CD4-positive, alpha-beta T cell treated with Interleukin-15 for 1 hour (primary cell): Measurements from ENCODE around the gene EPSTI1.
"Not testable (repeated sequence)": the region's sequence is repeated elsewhere in the genome, so short reads cannot be mapped to it uniquely, and the experiment has no call there.

Experiments used
- DNase-seq: peaks from one replicate; pipeline ENCODE4 v3.0.0-alpha.2; 2020

The EPSTI1 gene, protein sequence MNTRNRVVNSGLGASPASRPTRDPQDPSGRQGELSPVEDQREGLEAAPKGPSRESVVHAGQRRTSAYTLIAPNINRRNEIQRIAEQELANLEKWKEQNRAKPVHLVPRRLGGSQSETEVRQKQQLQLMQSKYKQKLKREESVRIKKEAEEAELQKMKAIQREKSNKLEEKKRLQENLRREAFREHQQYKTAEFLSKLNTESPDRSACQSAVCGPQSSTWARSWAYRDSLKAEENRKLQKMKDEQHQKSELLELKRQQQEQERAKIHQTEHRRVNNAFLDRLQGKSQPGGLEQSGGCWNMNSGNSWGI

DNA sequence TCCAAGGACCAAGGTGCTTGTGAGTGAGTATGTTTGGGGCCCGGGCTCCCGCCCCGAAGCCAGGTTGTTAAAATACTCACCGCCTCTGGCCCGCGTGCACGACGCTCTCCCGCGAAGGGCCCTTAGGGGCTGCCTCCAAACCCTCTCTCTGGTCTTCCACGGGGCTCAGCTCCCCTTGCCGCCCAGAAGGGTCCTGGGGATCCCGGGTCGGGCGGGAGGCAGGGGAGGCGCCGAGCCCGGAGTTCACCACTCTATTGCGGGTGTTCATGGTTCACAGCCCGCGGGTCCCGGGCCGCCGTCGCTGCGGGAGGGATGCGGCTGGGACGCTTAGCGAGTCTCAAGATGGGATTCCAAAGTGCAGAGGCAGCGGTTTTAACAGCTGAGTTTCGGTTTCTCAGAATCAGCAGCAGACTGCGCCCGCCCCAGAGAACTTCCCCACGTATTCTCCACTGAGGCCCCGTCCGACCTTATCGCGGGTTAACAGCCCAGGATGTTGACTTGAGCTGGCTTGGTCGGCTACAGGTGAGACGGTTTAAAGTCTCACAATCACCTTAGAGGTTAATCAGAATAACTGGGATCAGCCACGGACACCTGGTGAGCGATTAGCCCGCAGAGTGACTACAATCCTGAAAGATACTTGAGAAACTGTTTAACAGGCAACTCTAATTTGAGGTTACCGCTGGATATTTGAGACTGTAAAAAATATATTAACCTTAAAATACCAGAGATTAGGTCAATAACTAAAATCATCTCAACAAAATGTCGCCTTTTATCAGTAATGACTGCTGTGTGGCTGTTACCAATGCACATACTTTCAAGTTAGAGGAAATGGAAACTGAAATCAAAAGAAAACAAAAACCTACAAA lies at the start of gene EPSTI1:
EPSTI1 (minus strand) TSS at position 344 of the 866 bp plus-strand sequence; CDS start at position 268, 76 bp downstream.
- DNase-seq, result peak; percentile 82

DNA sequence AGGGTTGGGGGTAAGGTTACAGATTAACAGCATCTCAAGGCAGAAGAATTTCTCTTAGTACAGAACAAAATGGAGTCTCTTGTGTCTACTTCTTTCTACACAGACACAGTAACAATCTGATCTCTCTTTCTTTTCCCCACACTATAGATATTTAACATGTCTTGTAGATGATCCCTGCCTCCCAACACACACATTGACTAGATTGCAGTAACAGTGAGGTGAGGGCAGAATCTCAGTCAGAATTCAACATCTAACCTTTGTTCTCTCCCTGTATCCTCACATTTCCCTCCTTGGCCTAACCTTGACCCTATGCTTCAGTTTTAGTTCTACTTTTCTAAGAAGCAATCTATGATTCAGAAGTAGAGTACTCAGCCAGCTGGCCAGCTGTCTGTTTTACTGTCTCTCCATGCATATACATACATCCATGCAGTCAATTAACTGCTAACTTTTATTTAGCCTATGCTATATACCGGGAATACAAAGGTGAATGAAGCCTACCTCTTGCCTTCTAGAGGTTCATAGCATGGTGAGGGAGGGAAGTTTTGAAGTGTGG lies 49.4 kb upstream of the EPSTI1 start:
- no peak for DNase-seq

DNA sequence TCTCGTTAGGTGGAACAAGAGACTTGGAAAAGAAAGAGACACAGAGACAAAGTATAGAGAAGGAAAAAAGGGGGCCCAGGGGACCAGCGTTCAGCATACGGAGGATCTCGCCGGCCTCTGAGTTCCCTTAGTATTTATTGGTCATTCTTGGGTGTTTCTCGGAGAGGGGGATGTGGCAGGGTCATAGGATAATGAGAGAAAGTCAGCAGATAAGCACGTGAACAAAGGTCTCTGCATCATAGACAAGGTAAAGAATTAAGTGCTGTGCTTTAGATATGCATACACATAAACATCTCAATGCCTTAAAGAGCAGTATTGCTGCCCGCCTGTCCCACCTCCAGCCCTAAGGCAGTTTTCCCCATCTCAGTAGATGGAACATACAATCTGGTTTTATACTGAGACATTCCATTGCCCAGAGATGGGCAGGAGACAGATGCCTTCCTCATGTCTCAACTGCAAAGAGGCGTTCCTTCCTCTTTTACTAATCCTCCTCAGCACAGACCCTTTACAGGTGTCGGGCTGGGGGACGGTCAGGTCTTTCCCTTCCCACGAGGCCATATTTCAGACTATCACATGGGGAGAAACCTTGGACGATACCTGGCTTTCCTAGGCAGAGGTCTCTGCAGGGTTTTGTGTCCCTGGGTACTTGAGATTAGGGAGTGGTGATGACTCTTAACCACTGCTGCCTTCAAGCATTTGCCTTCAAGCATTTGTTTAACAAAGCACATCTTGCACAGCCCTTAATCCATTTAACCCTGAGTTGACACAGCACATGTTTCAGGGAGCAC lies 48.7 kb upstream of the EPSTI1 start:
- DNase-seq, result not testable (repeated sequence)

DNA sequence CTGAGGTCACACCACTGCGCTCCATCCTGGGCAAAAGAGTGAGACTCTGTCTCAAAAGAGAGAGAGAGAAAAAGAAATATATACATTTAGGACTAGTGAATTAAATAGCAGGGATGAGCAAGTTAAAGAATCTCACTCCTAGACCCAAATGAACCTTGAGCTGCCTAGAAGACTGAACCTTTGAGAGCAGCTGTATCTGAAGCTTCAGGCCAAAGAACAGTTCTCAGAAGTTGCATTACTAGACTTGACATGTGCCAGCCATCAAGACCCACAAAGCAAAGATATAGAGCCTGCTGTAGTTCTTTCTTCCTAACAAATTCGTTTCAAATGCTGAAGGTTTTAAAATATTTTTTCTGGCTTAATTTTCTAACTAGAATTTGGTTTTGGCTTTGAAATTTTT lies 47.9 kb upstream of the EPSTI1 start:
- no peak for DNase-seq

DNA sequence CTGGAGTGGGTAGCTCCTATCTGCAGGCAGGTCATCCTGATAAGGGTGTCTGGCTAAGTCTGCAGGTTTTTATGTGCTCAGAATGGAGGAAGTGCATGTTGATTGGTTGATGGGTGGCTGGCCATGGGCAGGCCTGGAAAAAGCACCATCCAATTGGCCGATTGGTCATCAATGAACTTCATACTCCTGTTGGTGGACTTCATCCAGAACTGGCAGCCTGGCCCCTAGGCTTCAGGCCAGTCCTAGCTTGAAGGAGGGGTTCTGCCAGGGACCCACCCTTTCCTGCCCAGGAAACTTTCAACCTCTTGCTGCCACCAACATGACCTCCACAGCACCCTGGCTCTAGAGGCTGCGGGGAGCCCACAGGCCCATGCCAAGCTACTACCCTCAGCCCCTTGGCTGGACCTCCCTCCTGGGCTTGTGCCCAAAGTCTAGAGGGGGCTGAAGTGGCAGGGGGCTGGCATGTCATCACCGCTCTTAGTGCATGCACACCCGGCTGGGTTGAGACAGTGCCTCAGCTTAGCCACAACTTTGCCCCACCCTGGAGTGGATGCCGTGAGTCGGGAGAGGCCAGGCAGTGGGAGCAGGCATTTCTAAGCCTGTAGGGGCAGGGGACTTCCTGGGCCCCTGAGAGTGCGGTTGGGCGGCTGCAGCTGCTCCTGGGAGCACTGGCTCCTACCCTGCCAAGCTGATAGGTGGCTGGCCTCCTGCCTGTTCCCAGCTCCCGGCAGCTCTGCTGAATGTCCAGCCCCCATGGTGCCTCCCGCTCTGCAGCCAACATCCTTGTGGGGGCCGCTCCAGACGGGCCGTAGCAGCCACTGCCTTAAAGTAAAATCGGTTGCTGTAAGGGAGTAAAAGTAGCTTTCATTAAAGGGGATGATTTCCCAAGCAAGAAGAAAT lies 44.6 kb upstream of the EPSTI1 start:
- DNase-seq, result no peak

DNA sequence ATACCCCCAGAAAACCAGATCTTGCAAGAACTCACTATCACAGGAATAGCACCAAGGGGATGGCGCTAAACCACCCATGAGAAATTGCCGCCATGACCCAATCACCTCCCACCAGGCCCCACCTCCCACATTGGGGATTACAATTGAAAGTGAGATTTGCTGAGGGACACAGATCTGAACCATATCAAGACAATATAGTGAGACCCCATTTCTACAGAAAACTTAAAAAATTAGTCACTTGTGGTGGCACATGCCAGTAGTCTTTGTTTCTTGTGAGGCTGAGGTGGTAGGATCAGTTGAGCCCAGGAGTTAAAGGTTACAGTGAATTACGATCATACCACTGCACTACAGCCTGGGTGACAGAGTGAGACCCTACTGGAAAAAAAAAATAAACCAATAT lies 41.0 kb upstream of the EPSTI1 start:
- DNase-seq, result no peak

DNA sequence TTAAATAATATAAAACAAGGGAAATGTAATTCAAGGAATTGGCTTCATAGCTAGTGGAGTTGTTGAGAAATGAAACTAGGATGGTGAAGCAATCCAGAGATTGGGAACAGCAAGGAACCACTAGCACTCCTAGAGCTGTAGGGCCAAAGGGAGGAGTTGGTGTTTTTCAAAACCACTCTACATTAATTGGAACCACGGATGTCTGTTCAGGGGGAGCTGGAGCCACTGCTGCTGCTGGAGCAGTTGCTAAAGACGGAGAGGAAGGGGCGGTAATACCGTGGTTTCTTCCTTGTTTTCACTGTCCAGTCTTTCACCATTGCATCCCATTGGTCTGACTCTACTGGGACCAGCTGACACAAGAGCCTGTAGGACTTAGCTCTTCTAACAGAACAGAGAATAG lies 39.8 kb upstream of the EPSTI1 start:
- no peak for DNase-seq

DNA sequence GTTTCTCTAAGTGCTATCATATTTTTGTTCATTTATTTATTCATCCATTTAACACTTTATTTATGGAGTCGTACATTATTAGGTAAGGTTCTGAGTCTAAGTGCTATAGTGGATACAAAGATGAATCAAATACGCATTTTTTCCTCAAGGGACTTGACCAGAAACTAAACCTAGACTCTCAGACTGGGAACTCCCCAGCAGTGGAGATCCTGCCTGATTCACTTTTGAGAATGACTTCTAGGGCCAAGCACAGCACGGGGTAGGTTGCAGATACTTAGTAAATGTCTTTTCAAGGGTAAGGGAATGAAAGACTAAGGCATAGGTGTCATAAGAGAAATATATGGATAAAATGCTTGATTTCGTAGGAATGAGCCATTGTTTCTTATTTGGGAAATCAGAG lies 38.5 kb upstream of the EPSTI1 start:
- no peak for DNase-seq

DNA sequence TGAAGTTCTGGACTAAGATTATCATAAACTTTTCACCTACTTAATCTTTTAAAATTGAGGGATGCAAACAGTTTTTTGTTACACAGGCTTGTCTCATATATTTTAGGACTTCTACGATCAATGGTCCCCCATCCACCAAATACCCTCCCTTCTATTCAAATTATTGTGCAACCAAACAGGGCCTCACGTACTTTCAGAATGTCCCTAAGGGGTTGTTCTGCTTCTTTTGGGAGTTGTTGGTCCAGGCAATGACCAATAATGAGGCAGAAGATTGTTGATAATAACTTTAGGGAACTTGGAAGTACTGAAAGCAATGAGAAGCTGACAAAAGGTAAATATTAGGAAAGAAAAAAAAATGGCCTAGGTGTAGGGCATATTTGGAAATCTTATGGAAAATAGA lies 34.2 kb upstream of the EPSTI1 start:
- no peak for DNase-seq

DNA sequence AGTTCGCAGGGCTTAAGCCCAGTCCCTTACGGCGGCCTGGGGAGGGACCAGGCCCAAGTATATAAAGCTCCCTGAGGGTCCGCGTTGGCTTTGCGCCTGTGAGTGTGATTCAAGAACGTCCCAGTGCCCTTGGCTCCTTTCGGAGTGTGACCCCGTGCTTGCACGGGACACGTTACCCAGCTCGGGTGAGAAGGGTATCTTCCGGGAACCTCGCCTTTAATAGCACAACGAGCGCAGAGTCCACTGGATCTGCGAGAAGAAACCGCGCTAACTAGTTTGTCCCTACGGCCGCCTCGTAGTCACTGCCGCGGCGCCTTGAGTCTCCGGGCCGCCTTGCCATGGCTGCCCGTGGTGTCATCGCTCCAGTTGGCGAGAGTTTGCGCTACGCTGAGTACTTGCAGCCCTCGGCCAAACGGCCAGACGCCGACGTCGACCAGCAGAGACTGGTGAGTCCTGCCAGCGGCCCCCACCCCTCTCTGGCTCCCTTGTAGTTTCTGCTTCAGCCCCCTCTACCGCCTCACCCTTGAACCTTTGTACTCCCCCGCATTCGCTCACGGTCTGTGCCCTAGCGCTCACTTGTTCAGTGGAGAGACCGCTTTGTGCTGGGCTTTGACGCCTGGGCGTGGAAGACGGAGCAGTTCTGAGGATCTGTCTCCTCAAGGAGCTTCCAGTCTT lies 31.4 kb upstream of the EPSTI1 start, which contains the start of gene DNAJC15:
DNAJC15 (plus strand) TSS at position 298 of the 675 bp plus-strand sequence; CDS start at position 339, 41 bp downstream.
- DNase-seq, result peak; percentile 82

DNA sequence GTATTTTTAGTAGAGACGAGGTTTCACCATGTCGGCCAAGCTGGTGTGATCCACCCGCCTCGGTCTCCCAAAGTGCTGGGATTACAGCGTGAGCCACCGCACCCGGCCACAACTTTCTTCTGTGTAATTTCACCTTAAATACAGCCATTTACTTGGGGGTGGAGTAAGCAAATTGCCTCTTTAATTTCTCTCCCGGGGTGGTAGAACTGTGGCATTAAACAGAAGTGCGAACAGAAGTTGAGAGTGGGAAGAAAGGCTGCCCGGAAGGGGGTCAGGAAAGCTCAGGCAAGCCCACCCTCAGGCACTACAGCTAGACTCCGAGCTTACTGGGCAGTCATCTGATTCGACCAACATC lies 30.9 kb upstream of the EPSTI1 start:
- DNase-seq, result no peak

DNA sequence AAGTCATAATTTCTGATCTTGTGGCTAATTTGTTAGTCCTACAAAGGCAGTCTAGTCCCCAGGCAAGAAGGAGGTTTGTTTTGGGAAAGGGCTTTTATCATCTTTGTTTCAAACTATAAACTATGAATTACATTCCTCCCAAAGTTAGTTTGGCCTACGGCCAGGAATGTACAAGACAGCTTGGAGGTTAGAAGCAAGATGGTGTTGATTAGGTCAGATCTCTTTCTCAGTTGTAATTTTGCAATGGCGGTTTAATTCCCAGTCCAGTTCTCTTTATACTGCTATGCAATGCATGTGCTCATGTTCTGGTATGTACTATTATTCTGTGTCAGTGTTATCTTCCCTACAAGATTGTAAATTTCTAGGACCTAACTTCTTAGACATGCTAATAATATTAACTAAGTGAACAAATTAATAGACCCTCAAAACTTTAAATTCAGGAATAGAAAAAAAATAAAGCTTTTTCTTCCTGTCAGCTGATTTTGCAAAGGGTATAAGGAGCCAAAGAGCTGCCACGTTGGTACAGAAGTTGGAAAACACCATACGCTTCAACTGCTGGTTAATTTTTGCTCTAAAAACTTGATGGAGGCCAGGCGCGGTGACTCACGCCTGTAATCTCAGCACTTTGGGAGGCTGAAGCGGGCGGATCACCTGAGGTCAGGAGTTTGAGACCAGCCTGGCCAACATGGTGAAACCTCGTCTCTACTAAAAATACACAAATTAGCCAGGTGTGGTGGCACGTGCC lies 30.1 kb upstream of the EPSTI1 start:
- no peak for DNase-seq

DNA sequence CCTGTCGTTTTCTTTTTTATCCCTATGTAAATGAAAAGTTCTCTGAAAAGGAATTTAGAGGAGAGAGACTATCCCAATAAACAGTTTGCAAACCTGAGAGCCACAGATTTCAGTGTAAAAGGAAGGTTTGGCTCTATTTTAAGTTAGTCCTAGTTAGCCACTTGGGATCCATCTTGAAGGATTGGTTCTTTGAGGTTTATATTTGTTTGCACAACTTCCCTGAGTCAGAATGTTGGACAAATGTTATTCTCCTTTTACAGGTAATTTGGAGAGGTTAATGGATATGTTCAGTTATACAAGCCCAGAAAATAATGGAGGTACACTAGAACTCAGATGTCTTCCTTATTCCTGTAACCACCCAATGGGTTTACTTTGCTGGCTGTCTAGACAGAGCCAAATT lies 28.8 kb upstream of the EPSTI1 start:
- DNase-seq, result no peak

DNA sequence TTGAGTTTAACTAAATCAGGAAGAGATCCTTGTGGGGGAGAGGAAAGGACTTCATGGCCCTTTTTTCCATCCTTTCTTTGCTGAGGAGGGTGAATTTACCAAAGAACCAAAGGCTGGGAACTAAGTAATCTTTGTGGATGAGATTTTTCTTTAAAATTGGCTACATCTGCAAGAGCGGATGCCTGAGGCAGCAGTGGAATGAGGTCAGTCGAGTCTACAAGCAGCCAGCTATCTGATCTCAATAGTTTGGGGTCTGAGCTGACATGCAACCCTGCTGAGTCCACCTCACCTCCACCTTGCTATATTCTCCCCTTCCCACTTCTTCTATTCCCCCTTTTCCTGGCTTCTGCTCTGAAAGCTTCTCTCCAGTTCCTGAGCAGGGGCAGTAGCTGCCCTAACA lies 27.8 kb upstream of the EPSTI1 start:
- DNase-seq, result no peak

DNA sequence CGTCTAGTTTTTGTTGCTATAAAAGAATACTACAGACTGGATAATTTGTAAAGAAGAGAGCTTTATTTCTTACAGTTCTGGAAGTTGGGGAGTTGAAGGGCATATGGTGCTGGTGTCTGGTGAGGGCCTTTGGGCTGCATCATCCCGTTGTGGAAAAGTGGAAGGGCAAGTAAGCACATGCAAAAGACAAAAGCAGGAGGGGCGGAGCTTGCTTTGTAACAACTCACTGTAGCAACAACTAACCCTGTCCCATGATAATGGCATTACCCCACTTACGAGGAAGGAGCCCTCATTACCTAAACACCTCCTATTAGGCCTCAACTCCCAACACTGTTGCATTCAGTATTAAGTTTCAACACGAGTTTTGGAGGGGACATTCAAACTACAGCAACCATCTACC lies 24.2 kb upstream of the EPSTI1 start:
- no peak for DNase-seq

DNA sequence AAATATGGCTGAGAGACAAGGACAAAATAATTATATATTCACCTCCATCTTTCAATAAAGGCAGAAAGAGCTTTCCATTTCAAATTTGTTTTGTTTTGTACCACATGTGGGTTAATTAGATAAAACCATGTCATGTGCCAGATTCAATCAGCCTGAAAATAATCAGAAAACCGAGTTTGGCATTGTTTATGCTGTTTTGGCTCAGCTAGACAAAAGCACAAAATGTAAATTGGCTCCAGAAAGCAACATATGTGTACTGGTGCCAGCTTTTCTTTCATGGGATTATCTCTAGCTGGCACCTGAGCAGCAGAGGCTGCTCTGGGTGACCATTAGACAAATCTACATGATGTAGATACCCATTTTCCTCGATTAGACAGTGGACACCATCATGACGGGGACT lies 22.1 kb upstream of the EPSTI1 start:
- DNase-seq, result no peak

DNA sequence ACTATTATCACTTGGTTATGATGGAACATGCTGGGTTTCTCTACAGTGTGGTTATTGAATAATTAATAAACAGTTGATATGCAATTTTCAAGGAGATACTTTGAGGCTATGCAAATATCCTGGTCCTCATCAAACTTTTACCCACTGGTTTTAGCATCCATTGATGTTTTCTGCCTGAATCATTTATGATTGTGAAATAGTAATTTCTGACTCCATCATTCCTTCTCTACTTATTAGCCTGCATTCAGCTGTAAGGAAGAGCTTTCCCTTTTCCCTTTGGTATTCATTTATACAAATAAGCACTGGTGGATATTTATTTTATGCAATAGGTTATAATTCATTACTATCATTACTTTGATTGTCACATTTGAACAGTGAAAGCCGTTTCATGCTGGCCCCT lies 17.5 kb upstream of the EPSTI1 start:
- no peak for DNase-seq

DNA sequence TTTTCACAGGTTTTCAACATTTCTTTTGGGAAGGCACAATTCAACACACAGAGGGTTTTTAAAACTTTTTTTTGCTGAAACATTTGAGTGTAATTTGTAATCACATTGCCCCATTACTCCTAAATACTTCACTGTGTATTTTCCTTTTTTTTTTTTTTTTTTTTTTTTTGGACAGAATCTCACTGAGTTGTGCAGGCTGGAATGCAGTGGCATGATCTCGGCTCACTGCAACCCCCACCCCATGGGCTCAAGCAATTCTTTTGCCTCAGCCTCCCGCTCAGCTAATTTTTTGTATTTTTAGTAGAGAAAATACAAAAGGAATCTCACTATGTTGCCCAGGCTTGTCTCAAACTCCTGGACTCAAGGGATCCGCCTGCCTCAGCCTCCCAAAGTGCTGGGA lies 16.6 kb upstream of the EPSTI1 start:
- no peak for DNase-seq

DNA sequence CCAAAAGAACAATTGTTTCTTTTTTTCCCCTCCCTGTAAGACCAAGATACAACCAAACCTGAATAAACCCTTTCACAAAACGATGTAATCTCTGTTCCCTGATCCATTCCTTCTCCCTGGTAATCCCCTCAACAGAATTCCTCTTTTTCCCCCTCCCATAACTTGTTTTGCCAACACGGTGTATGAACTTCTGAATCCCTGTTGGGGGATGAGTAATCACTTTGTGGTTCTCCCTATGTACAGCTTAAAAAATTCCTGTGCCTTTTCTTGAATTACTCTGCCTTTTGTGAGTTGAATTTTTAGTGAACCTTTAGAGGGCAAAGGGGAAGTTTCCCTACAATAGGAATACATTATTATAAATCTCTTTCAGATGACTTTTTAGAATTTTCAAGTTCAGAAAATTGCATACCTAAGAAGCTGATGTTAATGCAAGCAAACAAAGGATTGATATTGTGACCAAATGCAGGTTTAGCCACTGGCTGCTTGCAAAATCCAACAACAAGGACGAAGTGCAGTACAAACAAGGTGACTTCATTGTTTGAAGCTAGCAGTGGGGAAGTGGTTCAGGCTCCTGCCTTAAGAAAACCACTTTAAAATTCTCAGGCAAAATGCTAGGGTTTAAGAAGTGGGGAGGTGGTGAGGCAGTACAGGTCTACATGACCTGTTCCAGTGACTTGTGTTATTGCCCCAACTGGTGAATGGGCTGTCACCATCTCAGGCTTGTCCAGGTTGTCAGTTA lies 15.0 kb upstream of the EPSTI1 start:
- no peak for DNase-seq
